Left renal cortex interstitium (tissue), 4 donors: ENCODE results near the gene ZDHHC17. TPM values are rescaled to one million over a fixed set of nuclear protein-coding genes. Genes with fewer than 3 reads are reported as not detected.
"Not testable (repeated sequence)": the region's sequence is repeated elsewhere in the genome, so short reads cannot be mapped to it uniquely, and the experiment has no call there.

ENCODE experiments used
- DNase-seq, 4 donors: peaks; one replicate each; pipeline ENCODE4 v3.0.0-alpha.2; 2013; ENCODE audit warnings: low read depth in 4 of 4, low spot score in 2 of 4, missing footprints in 1 of 4
- polyA plus RNA-seq, 4 donors: library from polyadenylated mRNA; unstranded; fragments of 120-200 nt; gene quantifications; one replicate each; pipeline ENCODE4 v1.2.1, GENCODE V29; 2013; ENCODE audit not compliant: insufficient read length in 4 of 4

Gene ZDHHC17
- polyA plus RNA-seq, 4 donors, result 58.0 to 91.5 (median 69.6) TPM

- DNase-seq, result no peak
Observed at GRCh38 chr12:76765598-76765997, 1.7 kb downstream of the ZDHHC17 start.

- no peak for DNase-seq
Observed at GRCh38 chr12:76766161-76766560, 2.2 kb downstream of the ZDHHC17 start.

- no peak for DNase-seq
Observed at GRCh38 chr12:76768576-76768975, 4.7 kb downstream of the ZDHHC17 start.

GRCh38 chr12:76777765-76778216 lies 13.9 kb downstream of the ZDHHC17 start:
- no peak for DNase-seq

DNA sequence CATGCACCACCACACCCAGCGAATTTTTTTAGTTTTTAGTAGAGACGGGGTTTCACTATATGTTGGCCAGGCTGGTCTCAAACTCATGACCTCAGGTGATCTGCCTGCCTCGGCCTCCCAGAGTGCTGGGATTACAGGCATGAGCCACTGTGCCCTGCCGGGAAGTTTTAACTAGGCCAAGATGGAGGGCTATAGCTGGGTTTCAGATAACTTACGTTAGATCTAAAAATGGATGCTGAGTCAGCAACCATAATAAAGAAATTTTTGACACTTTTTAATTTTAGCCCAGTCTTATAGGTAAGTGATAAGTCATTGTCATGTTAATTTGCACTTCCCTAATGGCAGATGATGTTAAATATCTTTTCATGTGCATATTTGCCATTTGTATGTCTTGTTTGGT lies 14.4 kb downstream of the ZDHHC17 start:
- no peak for DNase-seq

- DNase-seq, result not testable (repeated sequence)
Observed at GRCh38 chr12:76779310-76779709, 15.4 kb downstream of the ZDHHC17 start.

- no peak for DNase-seq
Observed at GRCh38 chr12:76781321-76781720, 17.4 kb downstream of the ZDHHC17 start.

DNA sequence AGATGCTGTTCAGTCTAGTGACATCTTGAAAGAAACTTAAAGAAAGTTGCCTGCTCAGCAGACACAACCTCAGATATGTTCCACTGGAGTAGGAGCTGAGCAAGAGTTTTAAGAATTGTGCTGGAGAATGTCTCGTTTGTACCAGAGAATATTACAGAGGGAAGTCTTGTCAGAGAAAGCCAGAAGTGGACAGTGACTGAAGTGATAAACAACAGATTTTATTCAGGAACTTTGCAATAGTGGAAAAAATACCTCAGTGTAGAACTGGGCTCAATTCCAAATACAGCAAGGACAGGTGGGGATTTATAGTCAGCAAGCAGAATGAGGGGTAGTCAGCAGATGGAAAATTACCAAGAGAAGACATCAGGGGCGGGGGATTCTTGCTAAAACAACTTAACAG lies 18.6 kb downstream of the ZDHHC17 start:
- no peak for DNase-seq

- no peak for DNase-seq
Observed at GRCh38 chr12:76784600-76785051, 20.7 kb downstream of the ZDHHC17 start.

DNA sequence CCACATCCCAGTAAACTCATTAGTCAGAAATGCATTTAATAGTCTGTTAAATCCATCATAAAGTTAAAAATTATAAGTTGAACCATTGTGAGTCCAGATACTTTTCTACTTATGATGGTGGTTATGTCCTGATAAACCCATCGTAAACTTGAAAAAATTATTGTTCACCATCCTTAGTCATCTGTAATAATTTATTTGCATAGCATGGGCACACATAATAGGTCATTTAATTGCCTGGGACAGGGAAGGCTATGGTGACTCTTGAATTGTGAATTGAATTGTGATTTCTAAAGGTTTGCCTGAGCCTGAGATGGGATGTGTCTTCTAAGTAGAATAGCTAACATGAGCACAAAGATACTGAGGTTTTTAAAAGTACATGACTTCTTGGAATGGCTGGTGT lies 21.5 kb downstream of the ZDHHC17 start:
- DNase-seq, result no peak

- DNase-seq, result no peak
Observed at GRCh38 chr12:76786986-76787385, 23.1 kb downstream of the ZDHHC17 start.

GRCh38 chr12:76787689-76788088 lies 23.8 kb downstream of the ZDHHC17 start:
- DNase-seq, result no peak

- DNase-seq, result no peak
Observed at GRCh38 chr12:76789335-76790050, 25.6 kb downstream of the ZDHHC17 start.

GRCh38 chr12:76790564-76791552 lies 26.9 kb downstream of the ZDHHC17 start:
- peak in 1 of 4 donors; percentile 9 for DNase-seq

DNA sequence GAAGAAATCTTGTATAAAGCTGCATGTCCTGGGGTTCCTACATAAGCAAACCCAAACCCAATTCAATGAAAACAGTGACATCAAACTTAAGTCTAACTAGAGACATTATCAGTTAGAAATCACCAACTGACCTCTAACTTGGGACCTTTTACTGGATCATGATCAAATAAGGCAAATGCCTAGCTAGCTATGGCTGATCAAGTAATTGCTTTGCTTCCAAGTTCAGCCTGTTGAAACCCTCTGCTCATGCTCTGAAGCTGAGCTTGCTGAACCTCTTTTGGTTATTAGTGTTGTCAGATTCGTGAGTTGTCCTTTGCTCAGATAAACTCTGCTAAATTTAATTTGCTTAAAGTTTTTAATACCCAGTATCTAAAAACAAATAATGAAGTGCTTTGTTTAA lies 28.9 kb downstream of the ZDHHC17 start:
- no peak for DNase-seq

GRCh38 chr12:76798864-76799263 lies 34.9 kb downstream of the ZDHHC17 start:
- DNase-seq, result no peak

DNA sequence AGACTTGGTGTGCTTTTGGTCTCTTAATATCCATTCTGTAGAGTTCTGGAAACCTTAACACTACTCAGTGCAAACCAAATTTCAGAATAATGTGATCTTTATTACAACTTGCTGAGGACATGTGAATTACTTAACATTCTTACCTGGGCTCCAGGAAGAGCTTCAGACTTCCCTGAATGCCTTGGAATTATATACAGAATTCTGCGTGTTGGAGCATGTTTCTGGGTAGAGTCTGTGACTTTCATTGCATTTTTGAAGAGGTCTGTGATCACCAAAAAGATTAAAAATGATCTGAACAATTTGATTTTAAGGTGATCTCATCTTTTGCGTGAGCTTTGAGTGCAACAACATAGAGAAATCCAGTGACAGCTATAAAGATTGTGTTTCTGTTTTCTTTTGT lies 35.4 kb downstream of the ZDHHC17 start:
- no peak for DNase-seq

GRCh38 chr12:76802060-76802459 lies 38.1 kb downstream of the ZDHHC17 start:
- DNase-seq, result no peak

DNA sequence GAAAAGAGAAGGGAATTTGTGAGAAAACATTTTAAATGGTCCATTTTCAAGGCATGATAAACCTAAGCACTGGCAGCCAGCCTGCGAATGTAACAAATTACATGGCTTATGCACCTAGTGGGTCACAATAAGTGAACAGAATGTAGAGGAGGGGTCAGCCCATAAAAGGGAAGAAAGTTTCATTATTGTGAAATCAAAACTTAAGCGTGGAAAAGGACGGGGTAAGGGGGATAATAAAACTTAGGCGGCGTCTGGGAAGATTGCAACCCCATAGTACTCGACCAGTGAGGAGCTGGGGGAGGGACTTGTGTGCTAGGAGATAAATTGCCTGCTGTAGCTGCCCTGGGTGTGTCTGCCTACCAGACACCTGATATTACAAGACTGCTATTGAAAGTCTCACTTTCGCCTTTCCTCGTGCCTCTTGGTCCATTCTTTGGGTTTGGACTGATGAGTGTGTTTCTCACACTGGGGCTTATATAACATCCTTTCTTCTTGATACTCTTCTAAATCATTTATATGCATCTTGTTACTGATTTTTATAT lies 40.6 kb downstream of the ZDHHC17 start:
- no peak for DNase-seq

- DNase-seq, result no peak
Observed at GRCh38 chr12:76810671-76811419, 46.9 kb downstream of the ZDHHC17 start.
